ENCODE measurements around the gene LTBP3. TPM values are rescaled to one million over a fixed set of nuclear protein-coding genes. Genes with fewer than 3 reads are reported as not detected.

Gene LTBP3
- total and polyA plus RNA-seq, 4 donors = 8.8 to 46.2 (median 17.0) TPM

- 95% methylated on average over 3 of the region's 3 CpGs for WGBS
- no peaks in the 10 kb centered on the region for H3K27me3 ChIP-seq (ENCODE audit: control insufficient read depth in 4 of 4, insufficient read depth in 4 of 4, low read length in 3 of 4)
- DNase-seq (ENCODE audit: low spot score) = no peak
- peaks cover 0 to 10% (median 2%) of the 10 kb centered on the region in 4 donors for H3K36me3 ChIP-seq (ENCODE audit: control insufficient read depth in 4 of 4, insufficient read depth in 3 of 4, low read depth in 1 of 4, low read length in 3 of 4)
- peaks cover 14 to 47% (median 30%) of the 10 kb centered on the region in 4 donors for H3K4me1 ChIP-seq (ENCODE audit: control insufficient read depth in 4 of 4, insufficient read depth in 4 of 4, low read length in 3 of 4)
- H3K27ac ChIP-seq (ENCODE audit: low read depth in 1 of 2, low read length in 2 of 2) = no peak overlapping the region
- no peak overlapping the region for H3K9ac ChIP-seq (ENCODE audit: low read depth in 1 of 2, low read length in 2 of 2)
- TF ChIP-seq RXRA (IDR thresholded peaks at IDR 0.05) (no peak), NR2F2 (IDR thresholded peaks at IDR 0.05) (no peak), MAX (IDR thresholded peaks at IDR 0.05) (no peak), JUND (IDR thresholded peaks at IDR 0.05) (no peak), CTCF (IDR thresholded peaks at IDR 0.05; ENCODE audit: low read depth, low read length, missing input control) (no peak), SP1 (IDR thresholded peaks at IDR 0.05) (no peak), GABPA (IDR thresholded peaks at IDR 0.05 in 1 of 2, conservative IDR thresholded peaks at IDR 0.05 in 1 of 2) (no peak), ZBTB33 (IDR thresholded peaks at IDR 0.05) (no peak), ATF3 (IDR thresholded peaks at IDR 0.05) (no peak), HNF4G (IDR thresholded peaks at IDR 0.05) (no peak)
- H3K9me3 ChIP-seq (ENCODE audit: control insufficient read depth in 4 of 4, low read length in 3 of 4) = no peaks in the 10 kb centered on the region
- H3K4me3 ChIP-seq (ENCODE audit: low read depth in 1 of 3, low read length in 3 of 3) = no peak overlapping the region
These were observed 15.3 kb downstream of the LTBP3 start for GRCh38 chr11:65542738-65543390.

GRCh38 chr11:65541093-65541982 is 16.8 kb downstream of the LTBP3 start:
- Histone ChIP-seq H3K4me1 (ENCODE audit: control insufficient read depth in 4 of 4, insufficient read depth in 4 of 4, low read length in 3 of 4) (peaks cover 11 to 42% (median 26%) of the 10 kb centered on the region in 4 donors), H3K9me3 (ENCODE audit: control insufficient read depth in 4 of 4, low read length in 3 of 4) (no peaks in the 10 kb centered on the region), H3K9ac (ENCODE audit: low read depth in 1 of 2, low read length in 2 of 2) (peak overlapping the region in 1 of 2 donors; percentile 15), H3K4me3 (ENCODE audit: low read depth in 1 of 3, low read length in 3 of 3) (peak overlapping the region in 1 of 3 donors; percentile 51), H3K27me3 (ENCODE audit: control insufficient read depth in 4 of 4, insufficient read depth in 4 of 4, low read length in 3 of 4) (no peaks in the 10 kb centered on the region), H3K27ac (ENCODE audit: low read depth in 1 of 2, low read length in 2 of 2) (peak overlapping the region; percentile 74 to 84), H3K36me3 (ENCODE audit: control insufficient read depth in 4 of 4, insufficient read depth in 3 of 4, low read depth in 1 of 4, low read length in 3 of 4) (peaks cover 1 to 11% (median 7%) of the 10 kb centered on the region in 4 donors)
- WGBS = 57% methylated on average over 18 of the region's 18 CpGs
- DNase-seq (ENCODE audit: low spot score) = no peak
- no peak for TF ChIP-seq CTCF (IDR thresholded peaks at IDR 0.05; ENCODE audit: low read depth, low read length, missing input control)
- TF ChIP-seq REST (IDR thresholded peaks at IDR 0.05) = no peak
- no peak for TF ChIP-seq HNF4G (IDR thresholded peaks at IDR 0.05)
- no peak for TF ChIP-seq ZBTB33 (IDR thresholded peaks at IDR 0.05)
- TF ChIP-seq FOXA1 (IDR thresholded peaks at IDR 0.05) = no peak
- TF ChIP-seq EGR1 (IDR thresholded peaks at IDR 0.05; ENCODE audit: low read depth in 2 of 2) = no peak
- no peak for TF ChIP-seq NR2F2 (IDR thresholded peaks at IDR 0.05)
- no peak for TF ChIP-seq YY1 (IDR thresholded peaks at IDR 0.05)
- no peak for TF ChIP-seq RXRA (IDR thresholded peaks at IDR 0.05)
- no peak for TF ChIP-seq MAX (IDR thresholded peaks at IDR 0.05)
- no peak for TF ChIP-seq HNF4A (conservative IDR thresholded peaks at IDR 0.05)
- TF ChIP-seq JUND (IDR thresholded peaks at IDR 0.05) = no peak

Measured in liver (tissue), 9 donors.